ENCODE data around the gene ZNF593. TPM values are rescaled to one million over a fixed set of nuclear protein-coding genes. Genes with fewer than 3 reads are reported as not detected.
A peak's percentile ranks its signal among the peaks of the same experiment; 100 is the strongest.

The ZNF593 gene
- total RNA-seq, 2 donors from 2014 or later: 22.0 to 47.7 TPM

DNA sequence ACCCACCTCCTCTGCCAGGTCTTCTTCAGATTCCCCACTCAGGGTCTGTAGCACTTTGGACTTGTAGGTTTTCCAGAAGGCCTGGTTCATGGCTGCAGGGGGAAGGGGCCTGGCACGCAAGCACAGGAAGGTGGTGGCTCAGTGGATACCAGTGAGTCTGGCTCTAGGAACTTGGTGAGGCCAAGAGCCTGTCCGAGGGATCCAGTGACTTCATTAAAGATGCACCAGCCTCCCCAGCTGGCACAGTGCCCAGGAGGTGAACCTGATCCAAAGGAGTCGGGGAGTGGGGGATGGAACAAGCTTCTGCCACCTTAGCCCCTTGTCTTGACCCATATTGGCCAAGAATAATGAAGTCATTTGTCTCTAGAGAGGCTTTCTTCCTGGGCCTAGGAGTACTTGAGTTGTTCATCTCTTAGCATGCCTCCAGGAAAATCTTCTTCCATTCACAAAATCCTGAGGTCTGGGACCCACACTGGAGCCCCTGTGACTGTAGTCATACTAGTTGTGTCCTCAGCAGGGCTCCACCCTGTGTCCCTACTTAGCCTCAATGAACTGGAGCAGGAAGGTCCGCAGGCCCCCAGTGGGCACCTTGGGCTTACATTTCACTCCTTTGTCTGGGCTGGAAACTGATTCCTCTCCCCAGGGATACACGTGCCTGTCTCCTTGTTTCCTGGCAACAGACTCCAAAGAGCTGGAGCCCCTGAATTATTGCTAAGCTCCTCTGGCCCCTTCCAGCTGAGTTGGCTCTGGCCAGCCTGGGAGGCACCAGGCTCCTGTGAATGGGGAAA lies 1.1 kb upstream of the ZNF593 start, which contains the start of gene C1orf232:
TSS of gene C1orf232 (minus strand) at position 554 of the 788 bp plus-strand sequence. CDS start at position 90, 464 bp downstream.
- peak within 1 kb of the TSS; percentile 85 to 97 for H3K9ac ChIP-seq (ENCODE audit: low read depth in 2 of 2, low read length in 2 of 2)
- H3K27ac ChIP-seq: peak within 1 kb of the TSS; percentile 48
- H3K4me1 ChIP-seq: peaks cover 6% of the 10 kb centered on the region
- intact Hi-C loops (cut with DNase I): loop anchor here (5.0 to 10.0 kb wide), 2 partner anchors 64 to 156 kb away; partner anchors contain the start of gene CEP85
- no peaks in the 10 kb centered on the region for H3K9me3 ChIP-seq
- no peaks in the 10 kb centered on the region for H3K27me3 ChIP-seq
- peak within 1 kb of the TSS; percentile 92 for H3K4me3 ChIP-seq
- TF ChIP-seq, protein P1, sequence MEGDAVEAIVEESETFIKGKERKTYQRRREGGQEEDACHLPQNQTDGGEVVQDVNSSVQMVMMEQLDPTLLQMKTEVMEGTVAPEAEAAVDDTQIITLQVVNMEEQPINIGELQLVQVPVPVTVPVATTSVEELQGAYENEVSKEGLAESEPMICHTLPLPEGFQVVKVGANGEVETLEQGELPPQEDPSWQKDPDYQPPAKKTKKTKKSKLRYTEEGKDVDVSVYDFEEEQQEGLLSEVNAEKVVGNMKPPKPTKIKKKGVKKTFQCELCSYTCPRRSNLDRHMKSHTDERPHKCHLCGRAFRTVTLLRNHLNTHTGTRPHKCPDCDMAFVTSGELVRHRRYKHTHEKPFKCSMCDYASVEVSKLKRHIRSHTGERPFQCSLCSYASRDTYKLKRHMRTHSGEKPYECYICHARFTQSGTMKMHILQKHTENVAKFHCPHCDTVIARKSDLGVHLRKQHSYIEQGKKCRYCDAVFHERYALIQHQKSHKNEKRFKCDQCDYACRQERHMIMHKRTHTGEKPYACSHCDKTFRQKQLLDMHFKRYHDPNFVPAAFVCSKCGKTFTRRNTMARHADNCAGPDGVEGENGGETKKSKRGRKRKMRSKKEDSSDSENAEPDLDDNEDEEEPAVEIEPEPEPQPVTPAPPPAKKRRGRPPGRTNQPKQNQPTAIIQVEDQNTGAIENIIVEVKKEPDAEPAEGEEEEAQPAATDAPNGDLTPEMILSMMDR (IDR thresholded peaks at IDR 0.05): no peak
- no peaks in the 10 kb centered on the region for H3K36me3 ChIP-seq
- DNase-seq: no peak

- intact Hi-C loops (cut with DNase I): loop anchor here (5.0 to 10.0 kb wide), 2 partner anchors 63 to 156 kb away; partner anchors contain the start of gene CEP85
- no peak for DNase-seq
- H3K36me3 ChIP-seq: no peaks in the 10 kb centered on the region
- no peaks in the 10 kb centered on the region for H3K9me3 ChIP-seq
- peak overlapping the region in 1 of 2 donors; percentile 85 for H3K9ac ChIP-seq (ENCODE audit: low read depth in 2 of 2, low read length in 2 of 2)
- TF ChIP-seq, protein P1 (IDR thresholded peaks at IDR 0.05): no peak
- no peak overlapping the region for H3K27ac ChIP-seq
- peaks cover 6% of the 10 kb centered on the region for H3K4me1 ChIP-seq
- peak overlapping the region; percentile 92 for H3K4me3 ChIP-seq
- H3K27me3 ChIP-seq: no peaks in the 10 kb centered on the region
Measured at GRCh38 chr1:26169198-26169554, 532 bp upstream of the ZNF593 start.

- Histone ChIP-seq H3K27me3 (no peaks in the 10 kb centered on the region), H3K27ac (no peak overlapping the region), H3K4me3 (peak overlapping the region; percentile 92), H3K9me3 (no peaks in the 10 kb centered on the region), H3K9ac (ENCODE audit: low read depth in 2 of 2, low read length in 2 of 2) (peak overlapping the region; percentile 85 to 97), H3K4me1 (peaks cover 6% of the 10 kb centered on the region), H3K36me3 (no peaks in the 10 kb centered on the region)
- DNase-seq: no peak
- intact Hi-C loops (cut with DNase I): no loop called here
- TF ChIP-seq, protein P1 (IDR thresholded peaks at IDR 0.05): no peak
Measured at GRCh38 chr1:26170472-26170821, 739 bp downstream of the ZNF593 start.

- intact Hi-C loops (cut with DNase I): no loop called here
- H3K9ac ChIP-seq (ENCODE audit: low read depth in 2 of 2, low read length in 2 of 2): peak within 1 kb of the TSS in 1 of 2 donors; percentile 97
Measured at GRCh38 chr1:26171084-26172072, 1.7 kb downstream of the ZNF593 start, which contains the start of gene ZNF593OS. Gene ZNF593OS (minus strand): TSS chr1:26171832. CDS start chr1:26171661, 171 bp downstream.

More at GRCh38 chr1:26171084-26172072, 1.7 kb downstream of the ZNF593 start, which contains the start of gene ZNF593OS:
- no peaks in the 10 kb centered on the region for H3K27me3 ChIP-seq
- TF ChIP-seq, protein P1 (IDR thresholded peaks at IDR 0.05): no peak
- peaks cover 6% of the 10 kb centered on the region for H3K4me1 ChIP-seq
- H3K9me3 ChIP-seq: no peaks in the 10 kb centered on the region
- H3K27ac ChIP-seq: no peak within 1 kb of the TSS
- H3K36me3 ChIP-seq: no peaks in the 10 kb centered on the region
- no peak for DNase-seq
- H3K4me3 ChIP-seq: peak within 1 kb of the TSS; percentile 92

Measured in colonic mucosa (tissue), 4 donors.